Kidney epithelial cell (primary cell): ENCODE data around the gene OBSL1. TPM values are rescaled to one million over a fixed set of nuclear protein-coding genes. Genes with fewer than 3 reads are reported as not detected.

Experiments used
- DNase-seq: peaks from one replicate; pipeline ENCODE4 v3.0.0-alpha.2; 2010; ENCODE audit warnings: low read depth
- H3K27me3 ChIP-seq: 2 replicates; pipeline ENCODE4 v1.6.0; 2011; ENCODE audit warnings: low read length; ENCODE audit not compliant: control insufficient read depth, insufficient read depth
- H3K36me3 ChIP-seq: 2 replicates; pipeline ENCODE4 v1.5.1; 2011; ENCODE audit warnings: low read length; ENCODE audit not compliant: control insufficient read depth, insufficient read depth
- H3K4me3 ChIP-seq: 2 replicates; pipeline ENCODE4 v1.5.1; 2011; ENCODE audit warnings: low read depth, mild to moderate bottlenecking, control low read depth, low read length
- total RNA-seq: library from RNA; depleted of rRNA; stranded (reverse); fragments of >200 nt; gene quantifications from 2 replicates; pipeline ENCODE4 v1.2.3, GENCODE V29; 2015
- TF ChIP-seq, protein P1 (sequence below): IDR thresholded peaks from 2 replicates; pipeline ENCODE4 v1.5.1; 2011; ENCODE audit warnings: mild to moderate bottlenecking, moderate library complexity, low read length, control low read depth, inconsistent platforms; ENCODE audit not compliant: insufficient read depth, poor library complexity, severe bottlenecking

The OBSL1 gene
- total RNA-seq, 1 donor from 2014 or later = 39.8 TPM

DNA sequence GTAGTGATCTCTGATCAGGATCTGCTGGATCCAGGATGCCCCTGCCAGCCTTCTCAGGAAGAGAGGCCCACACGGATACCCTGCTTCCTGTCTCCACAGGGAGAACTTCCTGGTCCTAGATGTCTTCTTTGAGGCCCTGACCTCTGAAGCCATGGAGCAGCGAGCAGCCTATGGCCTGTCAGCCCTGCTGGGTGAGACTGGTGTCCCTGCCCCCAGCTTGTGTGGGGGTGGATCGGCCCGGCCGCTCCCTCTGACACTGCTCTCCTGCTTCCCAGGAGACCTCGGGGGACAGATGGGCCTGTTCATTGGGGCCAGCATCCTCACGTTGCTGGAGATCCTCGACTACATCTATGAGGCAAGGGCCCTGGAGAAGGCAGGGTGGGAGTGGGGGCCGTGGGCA is 34.4 kb downstream of the OBSL1 start:
- TF ChIP-seq, protein P1, sequence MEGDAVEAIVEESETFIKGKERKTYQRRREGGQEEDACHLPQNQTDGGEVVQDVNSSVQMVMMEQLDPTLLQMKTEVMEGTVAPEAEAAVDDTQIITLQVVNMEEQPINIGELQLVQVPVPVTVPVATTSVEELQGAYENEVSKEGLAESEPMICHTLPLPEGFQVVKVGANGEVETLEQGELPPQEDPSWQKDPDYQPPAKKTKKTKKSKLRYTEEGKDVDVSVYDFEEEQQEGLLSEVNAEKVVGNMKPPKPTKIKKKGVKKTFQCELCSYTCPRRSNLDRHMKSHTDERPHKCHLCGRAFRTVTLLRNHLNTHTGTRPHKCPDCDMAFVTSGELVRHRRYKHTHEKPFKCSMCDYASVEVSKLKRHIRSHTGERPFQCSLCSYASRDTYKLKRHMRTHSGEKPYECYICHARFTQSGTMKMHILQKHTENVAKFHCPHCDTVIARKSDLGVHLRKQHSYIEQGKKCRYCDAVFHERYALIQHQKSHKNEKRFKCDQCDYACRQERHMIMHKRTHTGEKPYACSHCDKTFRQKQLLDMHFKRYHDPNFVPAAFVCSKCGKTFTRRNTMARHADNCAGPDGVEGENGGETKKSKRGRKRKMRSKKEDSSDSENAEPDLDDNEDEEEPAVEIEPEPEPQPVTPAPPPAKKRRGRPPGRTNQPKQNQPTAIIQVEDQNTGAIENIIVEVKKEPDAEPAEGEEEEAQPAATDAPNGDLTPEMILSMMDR = no peak
- Histone ChIP-seq H3K27me3 (peaks cover 11% of the 10 kb centered on the region), H3K4me3 (no peak overlapping the region), H3K36me3 (peaks cover 5% of the 10 kb centered on the region)
- DNase-seq = no peak

DNA sequence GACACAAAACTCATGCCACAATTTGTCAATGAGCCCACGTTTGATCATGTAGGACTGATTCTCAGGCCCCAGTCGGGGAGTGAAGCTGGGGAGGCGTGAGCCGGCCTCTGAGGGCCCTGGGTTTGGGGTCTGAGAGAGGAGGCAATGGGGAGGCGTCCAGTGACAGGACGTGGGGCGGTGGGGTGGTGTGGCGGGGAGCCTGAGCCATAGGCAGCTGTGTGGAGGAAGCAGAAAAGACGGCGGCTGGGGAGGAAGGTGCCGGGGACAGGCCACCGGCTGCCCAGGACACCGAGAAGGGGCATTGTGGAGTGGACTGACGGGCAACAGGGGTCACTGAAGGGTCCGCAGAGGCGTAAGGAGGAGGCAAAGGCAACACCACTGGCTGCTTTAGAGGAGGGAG is 34.9 kb downstream of the OBSL1 start:
- peaks cover 15% of the 10 kb centered on the region for H3K27me3 ChIP-seq
- TF ChIP-seq, protein P1 = no peak
- H3K36me3 ChIP-seq = peaks cover 5% of the 10 kb centered on the region
- DNase-seq = no peak
- H3K4me3 ChIP-seq = no peak overlapping the region

DNA sequence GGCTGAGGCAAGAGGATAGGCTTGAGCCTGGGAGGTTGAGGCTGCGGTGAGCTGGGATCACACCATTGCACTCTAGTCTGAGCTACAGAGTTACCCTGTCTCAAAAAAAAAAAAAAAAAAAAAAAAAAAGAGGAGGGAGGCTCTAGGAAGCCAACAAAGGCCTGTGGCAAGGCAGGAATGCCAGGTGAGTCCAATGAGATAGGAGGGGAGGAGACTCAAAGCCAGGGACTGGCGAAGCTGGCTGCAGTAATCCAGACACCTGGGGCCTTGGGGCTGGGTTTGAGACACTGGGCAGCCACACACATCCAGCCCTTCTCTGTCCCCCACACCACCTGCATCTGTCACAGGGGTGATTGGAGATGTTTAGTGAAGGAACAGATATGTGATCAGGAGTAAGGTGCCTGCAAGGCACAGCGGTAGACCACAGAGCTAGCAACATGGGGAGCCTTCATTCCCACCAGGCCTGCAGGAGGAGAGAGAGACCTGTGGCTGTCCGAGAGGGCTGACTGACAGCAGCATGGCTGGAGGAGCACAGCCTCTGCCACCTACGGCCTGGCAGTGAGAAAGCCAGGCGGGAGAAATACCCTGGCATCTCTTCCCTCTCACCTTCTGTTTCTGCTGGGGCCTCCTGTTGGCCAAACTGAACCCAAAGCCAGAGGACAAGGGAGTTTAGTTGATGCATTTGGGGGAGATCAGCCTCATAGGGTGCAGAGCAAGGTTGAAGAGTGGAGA is 37.2 kb downstream of the OBSL1 start:
- no peak for DNase-seq
- H3K4me3 ChIP-seq = no peak overlapping the region
- H3K36me3 ChIP-seq = no peaks in the 10 kb centered on the region
- peaks cover 31% of the 10 kb centered on the region for H3K27me3 ChIP-seq
- TF ChIP-seq, protein P1 = no peak

DNA sequence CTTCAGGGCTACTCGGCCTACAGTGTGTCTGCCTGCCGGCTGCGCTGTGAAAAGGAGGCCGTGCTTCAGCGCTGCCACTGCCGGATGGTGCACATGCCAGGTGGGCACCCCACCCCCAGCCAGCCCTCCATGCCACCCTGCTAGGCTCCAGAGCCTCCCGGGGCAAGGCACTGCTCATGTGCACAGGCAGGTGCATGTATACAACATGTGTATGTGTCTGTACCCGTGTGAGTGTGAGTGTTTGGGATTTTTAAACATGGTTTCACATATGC is 39.0 kb downstream of the OBSL1 start:
- H3K4me3 ChIP-seq = no peak overlapping the region
- no peaks in the 10 kb centered on the region for H3K36me3 ChIP-seq
- peaks cover 41% of the 10 kb centered on the region for H3K27me3 ChIP-seq
- TF ChIP-seq, protein P1 = no peak
- DNase-seq = no peak

DNA sequence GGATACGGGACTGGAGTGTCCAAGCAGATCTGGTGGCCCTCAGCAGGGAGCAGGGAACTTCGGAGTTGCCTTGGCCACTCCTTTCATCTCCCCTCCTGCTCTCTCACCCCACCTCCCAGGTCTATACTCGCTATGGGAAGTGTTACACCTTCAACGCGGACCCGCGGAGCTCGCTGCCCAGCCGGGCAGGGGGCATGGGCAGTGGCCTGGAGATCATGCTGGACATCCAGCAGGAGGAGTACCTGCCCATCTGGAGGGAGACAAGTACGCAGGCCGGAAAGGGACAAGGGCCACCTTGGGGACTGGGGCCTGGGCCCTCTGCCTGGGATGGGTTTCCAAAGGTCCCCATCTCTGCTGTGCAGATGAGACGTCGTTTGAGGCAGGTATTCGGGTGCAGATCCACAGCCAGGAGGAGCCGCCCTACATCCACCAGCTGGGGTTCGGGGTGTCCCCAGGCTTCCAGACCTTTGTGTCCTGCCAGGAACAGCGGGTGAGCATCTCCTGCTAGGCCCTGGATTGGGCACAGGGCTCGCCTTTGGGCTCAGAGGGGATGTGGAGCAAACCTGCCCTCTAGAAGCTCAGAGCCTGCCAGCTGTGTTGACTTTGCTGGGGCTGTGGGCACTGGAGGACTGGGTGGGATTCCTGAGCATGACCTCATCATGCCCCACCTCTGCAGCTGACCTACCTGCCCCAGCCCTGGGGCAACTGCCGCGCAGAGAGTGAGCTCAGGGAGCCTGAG is 39.5 kb downstream of the OBSL1 start:
- TF ChIP-seq, protein P1 = no peak
- Histone ChIP-seq H3K36me3 (no peaks in the 10 kb centered on the region), H3K4me3 (no peak overlapping the region), H3K27me3 (peaks cover 46% of the 10 kb centered on the region)
- DNase-seq = no peak
